ENCODE results near the gene MMP15.

GRCh38 chr16:58086381-58087208 is 61.0 kb downstream of the MMP15 start:
- TF ChIP-seq POLR2AphosphoS5 (IDR thresholded peaks at IDR 0.05; ENCODE audit: low read depth, low read length) (no peak), POLR2A (IDR thresholded peaks at IDR 0.05; ENCODE audit: low read depth, low read length) (no peak)

Data from GM12892 (cell line).